Colonic mucosa (tissue), 4 donors: ENCODE results near the gene NDUFS7. TPM values are rescaled to one million over a fixed set of nuclear protein-coding genes. Genes with fewer than 3 reads are reported as not detected.
"Not testable (repeated sequence)": the region's sequence is repeated elsewhere in the genome, so short reads cannot be mapped to it uniquely, and the experiment has no call there.

Experiments
- DNase-seq: peaks from one replicate; pipeline ENCODE4 v3.0.0-alpha.2; 2020
- H3K27ac ChIP-seq: fragments of 200-600 bp; one replicate; pipeline ENCODE4 v1.8.0; 2021
- H3K27me3 ChIP-seq: fragments of 200-600 bp; one replicate; pipeline ENCODE4 v1.8.0; 2021
- H3K36me3 ChIP-seq: fragments of 200-600 bp; one replicate; pipeline ENCODE4 v1.8.0; 2021
- H3K4me1 ChIP-seq: fragments of 200-600 bp; one replicate; pipeline ENCODE4 v1.8.0; 2021; ENCODE audit warnings: mild to moderate bottlenecking
- H3K4me3 ChIP-seq: fragments of 200-600 bp; one replicate; pipeline ENCODE4 v1.8.0; 2021
- H3K9ac ChIP-seq, 2 donors: one replicate each; pipeline ENCODE4 v1.7.0; 2013; ENCODE audit warnings: control low read depth in 2 of 2, low read depth in 2 of 2, low read length in 2 of 2
- H3K9me3 ChIP-seq: fragments of 200-600 bp; one replicate; pipeline ENCODE4 v1.8.0; 2021
- CTCF ChIP-seq: fragments of 200-600 bp; IDR thresholded peaks from one replicate; pipeline ENCODE4 v1.8.0; 2022; ENCODE audit warnings: antibody characterized with exemption, mild to moderate bottlenecking
- intact Hi-C: fragments of 100-400 bp; cut with DNase I; formaldehyde crosslinking; loops from one replicate; pipeline ENCODE4 v1.14.1; 2022
- total RNA-seq, 2 donors: library from RNA; stranded (reverse); fragmentation: NEBNext Ultra II Directional in 1 of 2; extraction: Animal tissue kit (Norgen Biotek cat#: 25700) in 1 of 2; gene quantifications; one replicate each; pipeline ENCODE4 v1.2.1, GENCODE V29; 2021
- donor health status: healthy.
- donor health status: DM: no; HTN: no; CAD: no.
- donor health status: DM: no; HTN: no; CAD: no.

Gene NDUFS7
- total RNA-seq, 2 donors from 2014 or later, result 192 to 244 TPM

GRCh38 chr19:1417145-1417544 is 33.4 kb downstream of the NDUFS7 start:
- Histone ChIP-seq H3K9ac (no peak overlapping the region), H3K27me3 (no peaks in the 10 kb centered on the region), H3K27ac (no peak overlapping the region), H3K9me3 (no peaks in the 10 kb centered on the region), H3K4me3 (no peak overlapping the region), H3K4me1 (peaks cover 19% of the 10 kb centered on the region), H3K36me3 (peaks cover 10% of the 10 kb centered on the region)
- no peak for DNase-seq
- intact Hi-C loops, result no loop called here
- TF ChIP-seq CTCF, result no peak

GRCh38 chr19:1417681-1418495 is 34.2 kb downstream of the NDUFS7 start:
- Histone ChIP-seq H3K36me3 (peaks cover 10% of the 10 kb centered on the region), H3K9ac (no peak overlapping the region), H3K27me3 (no peaks in the 10 kb centered on the region), H3K27ac (no peak overlapping the region), H3K4me1 (peaks cover 19% of the 10 kb centered on the region), H3K4me3 (no peak overlapping the region), H3K9me3 (no peaks in the 10 kb centered on the region)
- no peak for TF ChIP-seq CTCF
- DNase-seq, result no peak
- intact Hi-C loops, result no loop called here

GRCh38 chr19:1418496-1418775 is 34.7 kb downstream of the NDUFS7 start:
- H3K36me3 ChIP-seq, result peaks cover 10% of the 10 kb centered on the region
- no peak for TF ChIP-seq CTCF
- no peaks in the 10 kb centered on the region for H3K27me3 ChIP-seq
- no peak overlapping the region for H3K4me3 ChIP-seq
- intact Hi-C loops, result no loop called here
- no peak overlapping the region for H3K9ac ChIP-seq
- H3K27ac ChIP-seq, result no peak overlapping the region
- H3K9me3 ChIP-seq, result no peaks in the 10 kb centered on the region
- DNase-seq, result no peak
- peaks cover 19% of the 10 kb centered on the region for H3K4me1 ChIP-seq

GRCh38 chr19:1418951-1419738 is 35.4 kb downstream of the NDUFS7 start:
- Histone ChIP-seq H3K9me3 (no peaks in the 10 kb centered on the region), H3K36me3 (peaks cover 10% of the 10 kb centered on the region), H3K27me3 (no peaks in the 10 kb centered on the region)

GRCh38 chr19:1420085-1420484 is 36.4 kb downstream of the NDUFS7 start:
- Histone ChIP-seq H3K36me3 (peaks cover 10% of the 10 kb centered on the region), H3K4me1 (peaks cover 14% of the 10 kb centered on the region)
- intact Hi-C loops, H3K9me3 ChIP-seq, DNase-seq, H3K27ac ChIP-seq, H3K4me3 ChIP-seq, H3K9ac ChIP-seq, H3K27me3 ChIP-seq: not testable (repeated sequence)

More at GRCh38 chr19:1418951-1419738, 35.4 kb downstream of the NDUFS7 start:
- Histone ChIP-seq H3K4me3 (no peak overlapping the region), H3K9ac (no peak overlapping the region), H3K4me1 (peaks cover 19% of the 10 kb centered on the region), H3K27ac (no peak overlapping the region)
- TF ChIP-seq CTCF, result no peak
- intact Hi-C loops, result no loop called here
- DNase-seq, result no peak

- intact Hi-C loops, result no loop called here
- TF ChIP-seq CTCF, result no peak
- peaks cover 12% of the 10 kb centered on the region for H3K4me1 ChIP-seq
- no peak for DNase-seq
- peaks cover 15% of the 10 kb centered on the region for H3K36me3 ChIP-seq
- H3K4me3 ChIP-seq, result no peak overlapping the region
- H3K9me3 ChIP-seq, result no peaks in the 10 kb centered on the region
- H3K27me3 ChIP-seq, result no peaks in the 10 kb centered on the region
- H3K9ac ChIP-seq, result no peak overlapping the region
- H3K27ac ChIP-seq, result no peak overlapping the region
These were observed 36.9 kb downstream of the NDUFS7 start for GRCh38 chr19:1420590-1420989.
